H1 (cell line): ENCODE data around the gene SPSB1. TPM values are rescaled to one million over a fixed set of nuclear protein-coding genes. Genes with fewer than 3 reads are reported as not detected.

Source experiments
- CTCF ChIA-PET: fragments of 300-600 bp; sonication (Branson Sonifier 250); formaldehyde crosslinking; loops from one replicate; lab custom pipeline; 2021; ENCODE audit not compliant: partially characterized antibody; lab: Charles Lee
- POLR2A ChIA-PET: fragments of 300-600 bp; sonication (Branson Sonifier 250); formaldehyde crosslinking; loops from one replicate; lab custom pipeline; 2021; ENCODE audit warnings: inconsistent platforms; ENCODE audit not compliant: partially characterized antibody; lab: Charles Lee
- DNase-seq, 2 experiments: peaks; one replicate each; pipeline versions ENCODE4 v3.0.0 to v3.0.0-alpha.2; 2010 to 2022; ENCODE audit warnings: low spot score in 2 of 2, low read depth in 1 of 2, mixed read lengths in 1 of 2
- FAIRE-seq: peaks from 2 replicates; lab custom pipeline; 2011; peaks lifted over from hg19 to GRCh38; lab: Jason Lieb, UNC
- H2AFZ ChIP-seq: 2 replicates; pipeline ENCODE4 v1.8.1; 2012; ENCODE audit warnings: low read length, inconsistent platforms
- H2AK5ac ChIP-seq: 2 replicates; pipeline ENCODE4 v1.6.1; 2013; ENCODE audit warnings: low read depth, low read length
- H2BK120ac ChIP-seq: replicated peaks from 2 replicates; pipeline ENCODE3; 2013; ENCODE audit warnings: low read depth, low read length, inconsistent platforms
- H2BK12ac ChIP-seq: 2 replicates; pipeline ENCODE4 v1.6.1; 2013; ENCODE audit warnings: low read depth, low read length
- H2BK15ac ChIP-seq: 2 replicates; pipeline ENCODE4 v1.6.1; 2013; ENCODE audit warnings: low read length
- H2BK20ac ChIP-seq: 2 replicates; pipeline ENCODE4 v1.6.1; 2013; ENCODE audit warnings: low read length
- H2BK5ac ChIP-seq: 2 replicates; pipeline ENCODE4 v1.6.1; 2013; ENCODE audit warnings: low read depth, low read length
- H3K14ac ChIP-seq: 2 replicates; pipeline ENCODE4 v1.6.1; 2013; ENCODE audit warnings: inconsistent platforms; ENCODE audit not compliant: insufficient read length
- H3K18ac ChIP-seq: 2 replicates; pipeline ENCODE4 v1.6.1; 2013; ENCODE audit warnings: low read length; ENCODE audit errors: extremely low read depth
- H3K23ac ChIP-seq: 2 replicates; pipeline ENCODE4 v1.6.1; 2013; ENCODE audit warnings: inconsistent platforms; ENCODE audit not compliant: insufficient read length
- H3K23me2 ChIP-seq: 2 replicates; pipeline ENCODE4 v1.6.1; 2013; ENCODE audit warnings: low read depth, low read length
- H3K27ac ChIP-seq: 2 replicates; pipeline ENCODE4 v1.6.1; 2011; ENCODE audit warnings: low read depth, low read length, inconsistent platforms
- H3K27me3 ChIP-seq, 4 experiments: replicated peaks in 1 of 4; 1 replicate in 1 of 4; 2 replicates in 3 of 4; pipeline versions ENCODE4 v1.6.1 to v1.8.1; 2011 to 2013; ENCODE audit warnings: low read length in 3 of 4, mild to moderate bottlenecking in 3 of 4, inconsistent platforms in 2 of 4, mixed read lengths in 2 of 4, moderate library complexity in 1 of 4; ENCODE audit not compliant: control insufficient read depth in 3 of 4, insufficient read depth in 3 of 4; ENCODE audit errors: extremely low read depth in 1 of 4
- H3K36me3 ChIP-seq, 4 experiments: 2 replicates each; pipeline versions ENCODE4 v1.6.1 to v1.8.1; 2011 to 2013; ENCODE audit warnings: mild to moderate bottlenecking in 4 of 4, low read length in 3 of 4, moderate library complexity in 2 of 4, control low read depth in 1 of 4, inconsistent platforms in 1 of 4; ENCODE audit not compliant: insufficient read depth in 4 of 4, control insufficient read depth in 2 of 4
- H3K4ac ChIP-seq: replicated peaks from 2 replicates; pipeline ENCODE3; 2013; ENCODE audit warnings: low read length, low read depth, mixed read lengths, inconsistent platforms; ENCODE audit not compliant: insufficient read length
- H3K4me1 ChIP-seq, 4 experiments: replicated peaks in 1 of 4; 1 replicate in 1 of 4; 2 replicates in 3 of 4; pipeline versions ENCODE4 v1.6.1 to v1.8.1; 2011 to 2013; ENCODE audit warnings: low read length in 3 of 4, inconsistent platforms in 2 of 4, mixed read lengths in 1 of 4; ENCODE audit not compliant: insufficient read depth in 4 of 4, control insufficient read depth in 3 of 4
- H3K4me2 ChIP-seq, 2 experiments: 2 replicates each; pipeline versions ENCODE4 v1.6.1 to v1.8.1; 2011 to 2013; ENCODE audit warnings: low read depth in 2 of 2, low read length in 2 of 2, control low read depth in 1 of 2, inconsistent platforms in 1 of 2, mild to moderate bottlenecking in 1 of 2; ENCODE audit not compliant: insufficient read depth in 1 of 2
- H3K4me3 ChIP-seq, 4 experiments: fragments of 200-600, 300-600 bp in 1 of 4; sonication (generic), shearing (Covaris generic), sonication (Bioruptor Twin) in 1 of 4; 2 replicates each; pipeline versions ENCODE4 v1.5.1 to v1.8.1; 2011 to 2016; ENCODE audit warnings: low read length in 4 of 4, low read depth in 3 of 4, control low read depth in 2 of 4, inconsistent platforms in 2 of 4, mild to moderate bottlenecking in 2 of 4, mixed read lengths in 1 of 4, moderate library complexity in 1 of 4; ENCODE audit not compliant: insufficient read depth in 2 of 4; ENCODE audit errors: extremely low read depth in 1 of 4
- H3K56ac ChIP-seq: replicated peaks from 2 replicates; pipeline ENCODE3; 2013; ENCODE audit warnings: low read depth, mild to moderate bottlenecking, mixed read lengths, low read length, inconsistent platforms; ENCODE audit not compliant: insufficient read length
- H3K79me1 ChIP-seq: 2 replicates; pipeline ENCODE4 v1.6.1; 2013; ENCODE audit warnings: low read depth, low read length, control low read depth
- H3K79me2 ChIP-seq, 2 experiments: 2 replicates each; pipeline versions ENCODE4 v1.6.1 to v1.8.1; 2012 to 2013; ENCODE audit warnings: low read length in 2 of 2, mild to moderate bottlenecking in 2 of 2, inconsistent platforms in 1 of 2; ENCODE audit not compliant: insufficient read depth in 2 of 2, control insufficient read depth in 1 of 2
- H3K9ac ChIP-seq, 4 experiments: replicated peaks in 1 of 4; 1 replicate in 1 of 4; 2 replicates in 3 of 4; pipeline versions ENCODE4 v1.6.1 to v1.8.1; 2011 to 2013; ENCODE audit warnings: low read depth in 3 of 4, low read length in 3 of 4, control low read depth in 2 of 4, mild to moderate bottlenecking in 2 of 4, moderate library complexity in 2 of 4, inconsistent platforms in 1 of 4; ENCODE audit errors: extremely low read depth in 1 of 4
- H3K9me3 ChIP-seq, 2 experiments: 2 replicates each; pipeline versions ENCODE4 v1.6.1 to v1.8.1; 2012 to 2013; ENCODE audit warnings: mild to moderate bottlenecking in 2 of 2, moderate library complexity in 2 of 2, control low read depth in 1 of 2, inconsistent platforms in 1 of 2, low read depth in 1 of 2, low read length in 1 of 2, mixed read lengths in 1 of 2; ENCODE audit not compliant: insufficient read depth in 2 of 2
- H4K20me1 ChIP-seq, 2 experiments: replicated peaks in 1 of 2; 2 replicates each; pipeline versions ENCODE3 to v1.8.1; 2011 to 2013; ENCODE audit warnings: inconsistent platforms in 2 of 2, low read length in 2 of 2, mild to moderate bottlenecking in 1 of 2; ENCODE audit not compliant: insufficient read depth in 2 of 2, control insufficient read depth in 1 of 2
- H4K5ac ChIP-seq: 2 replicates; pipeline ENCODE4 v1.6.1; 2013; ENCODE audit warnings: low read length, low read depth, mixed read lengths, inconsistent platforms; ENCODE audit not compliant: insufficient read length
- H4K8ac ChIP-seq: 2 replicates; pipeline ENCODE4 v1.8.0; 2013; ENCODE audit warnings: mild to moderate bottlenecking, moderate library complexity, low read length, inconsistent platforms; ENCODE audit not compliant: insufficient read depth; ENCODE audit errors: extremely low read depth
- H4K91ac ChIP-seq: replicated peaks from 2 replicates; pipeline ENCODE3; 2013; ENCODE audit warnings: low read length, mixed read lengths, inconsistent platforms; ENCODE audit not compliant: insufficient read length
- GABPA ChIP-seq: IDR thresholded peaks from 2 replicates; pipeline ENCODE4 v1.6.1; 2011; ENCODE audit warnings: mild to moderate bottlenecking, low read length, moderate library complexity, borderline replicate concordance; ENCODE audit not compliant: insufficient read depth
- HDAC2 ChIP-seq, 2 experiments: fragments of 300-600 bp in 1 of 2; sonication (generic) in 1 of 2; IDR thresholded peaks; 2 replicates each; pipeline ENCODE4 v1.6.1; 2011 to 2012; ENCODE audit warnings: low read depth in 2 of 2, low read length in 2 of 2, mild to moderate bottlenecking in 2 of 2, moderate library complexity in 2 of 2, borderline replicate concordance in 1 of 2, inconsistent platforms in 1 of 2
- MAFK ChIP-seq: IDR thresholded peaks from 2 replicates; pipeline ENCODE4 v1.6.1; 2012; ENCODE audit warnings: low read depth, mild to moderate bottlenecking, improper control_type of control experiment, low read length
- POLR2A ChIP-seq, 2 experiments: IDR thresholded peaks; 1 replicate in 1 of 2; 2 replicates in 1 of 2; pipeline ENCODE4 v1.6.1; 2011; ENCODE audit warnings: low read depth in 2 of 2, low read length in 2 of 2, mild to moderate bottlenecking in 2 of 2; ENCODE audit errors: control extremely low read depth in 1 of 2
- RAD21 ChIP-seq, 2 experiments: IDR thresholded peaks in 1 of 2; conservative IDR thresholded peaks in 1 of 2; 2 replicates each; pipeline ENCODE4 v1.6.1; 2011; ENCODE audit warnings: low read depth in 2 of 2, low read length in 2 of 2, improper control_type of control experiment in 1 of 2, inconsistent platforms in 1 of 2, mild to moderate bottlenecking in 1 of 2, moderate library complexity in 1 of 2
- RBBP5 ChIP-seq: IDR thresholded peaks from 2 replicates; pipeline ENCODE4 v1.7.1; 2012; ENCODE audit warnings: low read depth, mild to moderate bottlenecking, inconsistent platforms, low read length, moderate library complexity, borderline replicate concordance
- TEAD4 ChIP-seq: IDR thresholded peaks from 2 replicates; pipeline ENCODE4 v1.6.1; 2012; ENCODE audit warnings: low read depth, low read length, inconsistent platforms, mixed read lengths
- WGBS, 2 experiments: shearing (Covaris generic) in 1 of 2; methylation state at CpG; one replicate each; pipeline versions ENCODE4 v1.1.6 to v1.1.7; 2013 to 2015; ENCODE audit warnings: low lambda C conversion rate in 2 of 2, mixed read lengths in 2 of 2, inconsistent platforms in 1 of 2, low coverage in 1 of 2, missing lambda C conversion rate in 1 of 2; ENCODE audit not compliant: insufficient replicate concordance in 2 of 2, insufficient coverage in 1 of 2, insufficient read length in 1 of 2; ENCODE audit errors: extremely low coverage in 1 of 2, missing lambda C conversion rate in 1 of 2; 5-methylcytosine and 5-hydroxymethylcytosine counted together
- polyA plus RNA-seq, 7 experiments: library from polyadenylated mRNA; depleted of rRNA in 3 of 7; stranded (reverse) in 5 of 7; unstranded in 2 of 7; fragments of >200 nt in 5 of 7; fragments of 200-250 nt in 2 of 7; gene quantifications; 1 replicate in 5 of 7; 2 replicates in 1 of 7; 4 replicates in 1 of 7; pipeline versions ENCODE4 v1.2.1 to v1.2.3, GENCODE V29; 2011 to 2013; ENCODE audit warnings: missing spikeins in 2 of 7, mixed read lengths in 2 of 7
- total RNA-seq: library from RNA; stranded (reverse); fragmentation: NEBNext Ultra II Directional; extraction: Animal tissue kit (Norgen Biotek cat#: 25700); gene quantifications from 2 replicates; pipeline ENCODE4 v1.2.1, GENCODE V29; 2021
- TF ChIP-seq, protein P1 (sequence below): IDR thresholded peaks from 2 replicates; pipeline ENCODE4 v1.6.1; 2012; ENCODE audit warnings: inconsistent platforms

The SPSB1 gene
- total and polyA plus RNA-seq, 2 of the 8 experiments (the other 6 are each of a cell fraction or from before 2014, with no cell fraction given), result 5.3 to 6.4 TPM

DNA sequence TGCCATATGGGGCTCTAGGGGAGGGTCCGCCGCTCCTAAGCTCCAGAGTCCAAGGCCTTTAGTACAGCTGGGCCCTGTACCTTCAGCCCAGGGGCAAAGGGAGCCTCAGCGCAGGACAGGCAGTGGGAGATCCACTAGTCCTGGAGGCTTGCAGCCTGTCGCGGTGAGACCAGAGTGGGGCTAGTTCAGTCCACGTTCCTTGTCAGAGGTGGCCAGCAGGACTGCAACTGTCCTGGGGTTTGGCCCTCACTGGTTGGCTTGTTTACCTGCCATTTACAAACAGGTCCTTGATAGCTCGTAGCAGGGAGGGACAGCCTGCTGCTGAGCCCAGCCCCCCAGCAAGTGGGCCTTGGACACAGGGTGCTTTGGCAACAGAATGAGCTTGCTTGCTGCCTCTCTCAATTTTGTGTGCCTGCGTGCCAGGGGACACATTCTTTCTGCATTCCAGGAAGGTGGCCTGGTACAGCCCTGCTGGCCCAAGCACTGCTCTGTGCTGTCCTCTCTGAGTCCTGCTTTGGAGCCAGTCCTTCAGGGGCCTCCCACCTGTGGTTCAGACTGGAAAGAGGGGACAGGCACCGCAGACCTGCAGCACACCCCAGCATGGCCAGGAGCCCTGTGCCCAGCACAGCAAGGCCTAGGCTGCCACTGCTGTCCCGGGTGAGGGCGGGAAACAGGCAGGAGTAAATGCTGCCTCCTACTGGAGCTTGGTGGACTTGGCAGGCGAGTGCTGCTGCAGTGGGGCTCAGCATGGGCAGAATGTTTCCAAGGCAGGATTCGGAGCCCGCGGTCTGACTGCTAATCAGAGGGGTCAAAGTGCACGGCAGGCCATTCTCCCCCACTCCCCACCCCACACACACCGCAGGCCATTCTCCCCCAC is 42.9 kb upstream of the SPSB1 start:
- H2AK5ac ChIP-seq, result peak overlapping the region; percentile 41
- no peaks in the 10 kb centered on the region for H3K79me1 ChIP-seq
- H2BK5ac ChIP-seq, result peak overlapping the region; percentile 62; the same call in 1 of the 2 replicates
- H3K14ac ChIP-seq, result no peak overlapping the region
- DNase-seq (peak in 1 of 2 experiments; percentile 87), FAIRE-seq (peak; percentile 55)
- H3K4ac ChIP-seq, result no peak overlapping the region
- H3K56ac ChIP-seq, result no peak overlapping the region
- H2BK12ac ChIP-seq, result peak overlapping the region; percentile 90; the same call in 1 of the 2 replicates
- H3K9ac ChIP-seq, result peak overlapping the region in 1 of 4 experiments; percentile 8; a peak in 1 of 7 replicates
- 0 out of 2 replicates have a peak, but pooled peaks cover 2% of the 10 kb centered on the region for H3K23me2 ChIP-seq
- H3K36me3 ChIP-seq, result no peaks in the 10 kb centered on the region
- peaks cover 0 to 1% of the 10 kb centered on the region in 2 experiments for H4K20me1 ChIP-seq
- H3K27me3 ChIP-seq, result no peaks in the 10 kb centered on the region; a peak in 1 of 7 replicates
- no peak overlapping the region for H2BK20ac ChIP-seq
- no peak overlapping the region for H3K4me3 ChIP-seq
- CTCF ChIA-PET, result interaction anchor here (0.6 to 12.2 kb wide), 37 partner anchors 9 to 345 kb away, joined by 3 to 127 read pairs (median 4); partner anchors contain the start of gene H6PD
- no peak overlapping the region for H3K23ac ChIP-seq
- 0 out of 4 replicates have a peak overlapping the region, but pooled peaks of 1 of the 2 experiments have one; percentile 7 for H3K4me2 ChIP-seq
- H3K4me1 ChIP-seq, result peaks cover 17 to 37% (median 30%) of the 10 kb centered on the region in 4 experiments
- peak overlapping the region; percentile 43; the same call in 1 of the 2 replicates for H3K18ac ChIP-seq
- H4K5ac ChIP-seq, result no peak overlapping the region
- H2AFZ ChIP-seq, result no peak overlapping the region
- H3K9me3 ChIP-seq, result no peaks in the 10 kb centered on the region
- WGBS, 2 experiments, result 64% methylated on average over 15 of the region's 17 CpGs; no CpG with 5 or more reads in 1 of the 2 experiments
- POLR2A ChIA-PET, result interaction anchor here (0.7 to 2.1 kb wide), 6 partner anchors 8 to 370 kb away, joined by 3 to 8 read pairs (median 3); partner anchors contain the start of gene H6PD
- H2BK120ac ChIP-seq, result no peak overlapping the region
- no peaks in the 10 kb centered on the region for H3K79me2 ChIP-seq
- H4K91ac ChIP-seq, result peak overlapping the region; percentile 20
- H2BK15ac ChIP-seq, result peak overlapping the region; percentile 88; the same call in 1 of the 2 replicates
- peak overlapping the region; percentile 40 for H4K8ac ChIP-seq
- H3K27ac ChIP-seq, result no peak overlapping the region; the same call in none of the 2 replicates
- TF ChIP-seq MAFK (no peak), RAD21 (IDR thresholded peaks at IDR 0.05 in 1 of 2, conservative IDR thresholded peaks at IDR 0.05 in 1 of 2; ENCODE audit: low read depth in 2 of 2, low read length in 2 of 2) (peak; percentile 80 to 87), GABPA (peak; percentile 65; the same call in 1 of the 2 replicates), TEAD4 (peak; percentile 79), RBBP5 (no peak), HDAC2 (IDR thresholded peaks at IDR 0.05; ENCODE audit: borderline replicate concordance in 1 of 2, low read depth in 2 of 2, low read length in 2 of 2) (0 out of 4 replicates have a peak, but pooled peaks of 1 of the 2 experiments have one; percentile 41), POLR2A (IDR thresholded peaks at IDR 0.05; ENCODE audit: control extremely low read depth in 1 of 2, low read depth in 2 of 2, low read length in 2 of 2) (no peak)
- TF ChIP-seq, protein P1, sequence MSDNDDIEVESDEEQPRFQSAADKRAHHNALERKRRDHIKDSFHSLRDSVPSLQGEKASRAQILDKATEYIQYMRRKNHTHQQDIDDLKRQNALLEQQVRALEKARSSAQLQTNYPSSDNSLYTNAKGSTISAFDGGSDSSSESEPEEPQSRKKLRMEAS, result peak; percentile 67
